Thyroid gland (tissue), 4 donors: ENCODE data around the gene MCM5. TPM values are rescaled to one million over a fixed set of nuclear protein-coding genes. Genes with fewer than 3 reads are reported as not detected.

Experiments
- DNase-seq, 2 donors: peaks; one replicate each; pipeline ENCODE4 v3.0.0-alpha.2; 2019
- H3K27ac ChIP-seq, 3 donors: fragments of 200-600 bp; sonication (generic); 1 replicate in 2 of 3; 2 replicates in 1 of 3; pipeline ENCODE4 v1.5.1; 2016 to 2019; ENCODE audit warnings: mild to moderate bottlenecking in 1 of 3, moderate library complexity in 1 of 3
- H3K27me3 ChIP-seq: fragments of 200-600 bp; sonication (generic); one replicate; pipeline ENCODE4 v1.5.1; 2019
- H3K36me3 ChIP-seq, 2 donors: fragments of 200-600 bp; sonication (generic); one replicate each; pipeline ENCODE4 v1.5.1; 2016 to 2019
- H3K4me1 ChIP-seq, 2 donors: fragments of 200-600 bp; sonication (generic); one replicate each; pipeline ENCODE4 v1.5.1; 2017 to 2019
- H3K4me3 ChIP-seq, 3 donors: fragments of 200-600 bp; sonication (generic); replicated peaks in 1 of 3; 1 replicate in 2 of 3; 2 replicates in 1 of 3; pipeline ENCODE4 v1.5.1; 2016; ENCODE audit warnings: mild to moderate bottlenecking in 1 of 3
- H3K9me3 ChIP-seq: fragments of 200-600 bp; sonication (generic); one replicate; pipeline ENCODE4 v1.5.1; 2017
- POLR2A ChIP-seq, 2 donors: fragments of 450-650 bp; IDR thresholded peaks; one replicate each; pipeline ENCODE4 v1.6.1; 2017; ENCODE audit warnings: antibody characterized with exemption in 2 of 2, mild to moderate bottlenecking in 2 of 2, moderate library complexity in 1 of 2
- WGBS, 2 donors: methylation state at CpG; one replicate each; pipeline ENCODE4 v1.1.5; 2017; 5-methylcytosine and 5-hydroxymethylcytosine counted together
- intact Hi-C: fragments of 100-400 bp; cut with DNase I; formaldehyde crosslinking; loops from one replicate; pipeline ENCODE4 v1.15.1; 2023
- total RNA-seq, 4 donors: library from RNA; depleted of rRNA; stranded (reverse); fragments of >200 nt; gene quantifications; one replicate each; pipeline ENCODE4 v1.2.3, GENCODE V29; 2016
- TF ChIP-seq, protein P1 (sequence below), 6 experiments: fragments of 200-600 bp in 3 of 6; fragments of 450-650 bp in 3 of 6; sonication (generic) in 3 of 6; IDR thresholded peaks; one replicate each; pipeline ENCODE4 v1.5.1; 2016 to 2019; ENCODE audit warnings: antibody characterized with exemption in 6 of 6, mild to moderate bottlenecking in 2 of 6, inconsistent platforms in 1 of 6, moderate library complexity in 1 of 6

Gene MCM5
- total RNA-seq, 4 donors from 2014 or later = 16.7 to 34.7 (median 25.1) TPM

DNA sequence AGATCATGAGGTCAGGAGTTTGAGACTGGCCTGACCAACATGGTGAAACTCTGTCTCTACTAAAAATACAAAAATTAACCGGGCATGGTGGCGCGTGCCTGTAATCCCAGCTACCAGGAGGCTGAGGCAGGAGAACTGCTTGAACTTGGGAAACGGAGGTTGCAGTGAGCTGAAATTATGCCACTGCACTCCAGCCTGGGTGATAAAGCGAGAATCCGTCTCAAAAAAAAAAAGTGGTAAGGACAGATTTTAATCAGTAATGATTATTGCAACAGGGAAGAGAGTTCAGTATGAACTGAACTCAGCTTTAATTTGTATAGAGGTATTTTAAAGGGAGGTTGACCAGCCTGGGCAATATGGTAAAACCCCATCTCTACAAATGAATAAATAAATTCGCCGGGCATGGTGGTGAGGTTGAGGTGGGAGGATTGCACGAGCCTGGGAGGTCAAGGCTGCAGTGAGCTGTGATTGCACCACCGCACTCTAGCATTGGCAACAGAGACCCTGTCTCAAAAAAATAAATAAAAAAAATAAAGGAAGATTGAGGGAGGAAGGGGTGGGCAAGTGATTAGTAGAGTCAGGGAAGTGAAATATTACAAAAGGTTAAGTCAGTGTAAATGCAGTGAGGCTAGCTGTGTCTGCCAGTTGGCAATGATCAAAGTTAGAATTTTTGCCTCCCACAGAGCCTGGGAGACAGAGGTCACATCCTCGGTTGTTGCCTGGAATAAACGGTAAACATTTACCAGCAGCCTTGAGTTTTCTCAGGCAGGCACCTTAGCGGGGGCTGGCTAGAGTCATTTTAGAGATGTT, 2.6 kb upstream of the MCM5 start:
- Histone ChIP-seq H3K4me1 (peaks cover 20 to 41% of the 10 kb centered on the region in 2 donors), H3K4me3 (no peak overlapping the region), H3K27ac (peak overlapping the region in 1 of 3 donors; percentile 27), H3K27me3 (no peaks in the 10 kb centered on the region), H3K36me3 (no peaks in the 10 kb centered on the region), H3K9me3 (no peaks in the 10 kb centered on the region)
- TF ChIP-seq, protein P1, sequence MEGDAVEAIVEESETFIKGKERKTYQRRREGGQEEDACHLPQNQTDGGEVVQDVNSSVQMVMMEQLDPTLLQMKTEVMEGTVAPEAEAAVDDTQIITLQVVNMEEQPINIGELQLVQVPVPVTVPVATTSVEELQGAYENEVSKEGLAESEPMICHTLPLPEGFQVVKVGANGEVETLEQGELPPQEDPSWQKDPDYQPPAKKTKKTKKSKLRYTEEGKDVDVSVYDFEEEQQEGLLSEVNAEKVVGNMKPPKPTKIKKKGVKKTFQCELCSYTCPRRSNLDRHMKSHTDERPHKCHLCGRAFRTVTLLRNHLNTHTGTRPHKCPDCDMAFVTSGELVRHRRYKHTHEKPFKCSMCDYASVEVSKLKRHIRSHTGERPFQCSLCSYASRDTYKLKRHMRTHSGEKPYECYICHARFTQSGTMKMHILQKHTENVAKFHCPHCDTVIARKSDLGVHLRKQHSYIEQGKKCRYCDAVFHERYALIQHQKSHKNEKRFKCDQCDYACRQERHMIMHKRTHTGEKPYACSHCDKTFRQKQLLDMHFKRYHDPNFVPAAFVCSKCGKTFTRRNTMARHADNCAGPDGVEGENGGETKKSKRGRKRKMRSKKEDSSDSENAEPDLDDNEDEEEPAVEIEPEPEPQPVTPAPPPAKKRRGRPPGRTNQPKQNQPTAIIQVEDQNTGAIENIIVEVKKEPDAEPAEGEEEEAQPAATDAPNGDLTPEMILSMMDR (IDR thresholded peaks at IDR 0.05) = no peak
- no peak for TF ChIP-seq POLR2A (IDR thresholded peaks at IDR 0.05)
- intact Hi-C loops = no loop called here
- no peak for DNase-seq
- WGBS, 2 donors = 81 to 87% methylated on average over 13 of the region's 13 CpGs

DNA sequence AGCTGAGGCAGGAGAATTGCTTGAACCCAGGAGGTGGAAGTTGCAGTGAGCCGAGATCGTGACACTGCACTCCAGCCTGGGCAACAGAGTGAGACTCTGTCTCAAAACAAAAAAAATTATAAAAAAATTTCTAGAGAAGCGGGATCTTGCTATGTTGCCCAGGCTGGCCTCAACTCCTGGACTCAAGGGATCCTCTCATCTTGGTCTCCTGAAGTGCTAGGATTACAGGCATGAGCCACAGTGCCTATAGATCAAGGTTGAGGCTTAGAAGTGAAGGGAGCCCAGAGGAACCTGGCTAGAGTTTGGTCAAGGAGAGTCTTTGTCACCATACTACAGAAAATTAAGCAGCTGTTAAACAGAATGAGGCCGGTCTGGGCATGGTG, 1.4 kb upstream of the MCM5 start:
- H3K27ac ChIP-seq = no peak overlapping the region
- TF ChIP-seq, protein P1 (IDR thresholded peaks at IDR 0.05) = no peak
- no peak for TF ChIP-seq POLR2A (IDR thresholded peaks at IDR 0.05)
- H3K27me3 ChIP-seq = no peaks in the 10 kb centered on the region
- intact Hi-C loops = no loop called here
- H3K9me3 ChIP-seq = no peaks in the 10 kb centered on the region
- peaks cover 0 to 3% of the 10 kb centered on the region in 2 donors for H3K36me3 ChIP-seq
- DNase-seq = no peak
- no peak overlapping the region for H3K4me3 ChIP-seq
- WGBS, 2 donors = 97% methylated on average over 4 of the region's 4 CpGs
- H3K4me1 ChIP-seq = peaks cover 18 to 28% of the 10 kb centered on the region in 2 donors

DNA sequence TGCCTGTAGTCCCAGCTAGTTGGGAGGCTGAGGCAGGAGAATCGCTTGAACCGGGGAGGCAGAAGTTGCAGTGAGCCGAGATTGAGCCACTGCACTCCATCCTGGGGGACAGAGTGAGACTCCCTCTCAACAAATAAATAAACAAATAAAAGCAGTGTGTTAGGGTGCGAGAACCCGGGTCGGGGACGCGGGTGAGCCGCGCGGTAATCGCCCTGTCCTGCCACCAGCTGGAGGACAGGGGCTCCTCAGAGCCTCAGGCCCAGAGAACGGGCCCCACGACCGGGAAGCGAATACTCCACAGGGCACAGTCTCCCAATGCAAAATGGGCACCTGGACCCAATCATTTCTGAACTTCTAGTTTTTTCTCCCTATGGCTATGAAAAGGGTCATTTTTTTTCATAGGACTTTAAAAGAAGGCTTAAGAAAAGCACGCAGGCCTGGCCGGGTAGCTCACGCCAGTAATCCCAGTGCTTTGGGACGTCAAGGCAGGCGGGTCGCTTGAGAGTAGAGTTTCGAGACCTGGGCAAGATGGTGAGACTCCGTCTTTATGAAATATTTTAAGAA, 744 bp upstream of the MCM5 start:
- intact Hi-C loops = no loop called here
- peak overlapping the region in 2 of 3 donors; percentile 15 to 91 for H3K4me3 ChIP-seq

DNA sequence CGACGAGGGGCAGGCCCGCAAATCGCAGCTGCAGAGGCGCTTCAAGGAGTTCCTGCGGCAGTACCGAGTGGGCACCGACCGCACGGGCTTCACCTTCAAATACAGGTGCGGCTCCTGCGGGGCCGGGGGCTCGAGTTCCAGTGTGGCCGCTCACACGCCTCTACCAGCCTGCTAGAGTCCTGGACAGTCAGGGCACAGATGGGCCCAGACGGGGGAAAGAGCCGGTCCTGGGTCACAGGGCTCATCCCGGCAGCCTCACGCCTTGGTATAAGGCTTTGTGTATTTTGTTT, 506 bp downstream of the MCM5 start:
- Histone ChIP-seq H3K4me1 (peaks cover 10 to 19% of the 10 kb centered on the region in 2 donors), H3K4me3 (peak overlapping the region; percentile 14 to 91 (median 32)), H3K36me3 (peaks cover 0 to 3% of the 10 kb centered on the region in 2 donors), H3K27me3 (no peaks in the 10 kb centered on the region), H3K27ac (no peak overlapping the region), H3K9me3 (no peaks in the 10 kb centered on the region)
- 1 to 2% methylated on average over 12 to 18 of the region's 20 CpGs for WGBS, 2 donors
- TF ChIP-seq POLR2A (IDR thresholded peaks at IDR 0.05) = no peak
- TF ChIP-seq, protein P1 (IDR thresholded peaks at IDR 0.05) = no peak
- intact Hi-C loops = no loop called here
- no peak for DNase-seq

More for the DNA sequence above, 744 bp upstream of the MCM5 start:
- H3K27ac ChIP-seq = peak overlapping the region in 2 of 3 donors; percentile 5 to 62
- peaks cover 0 to 3% of the 10 kb centered on the region in 2 donors for H3K36me3 ChIP-seq
- TF ChIP-seq, protein P1 (IDR thresholded peaks at IDR 0.05) = no peak
- no peak for TF ChIP-seq POLR2A (IDR thresholded peaks at IDR 0.05)
- DNase-seq = no peak
- WGBS, 2 donors = 82 to 83% methylated on average over 24 of the region's 24 CpGs
- H3K4me1 ChIP-seq = peaks cover 14 to 23% of the 10 kb centered on the region in 2 donors
- H3K9me3 ChIP-seq = no peaks in the 10 kb centered on the region
- H3K27me3 ChIP-seq = no peaks in the 10 kb centered on the region

DNA sequence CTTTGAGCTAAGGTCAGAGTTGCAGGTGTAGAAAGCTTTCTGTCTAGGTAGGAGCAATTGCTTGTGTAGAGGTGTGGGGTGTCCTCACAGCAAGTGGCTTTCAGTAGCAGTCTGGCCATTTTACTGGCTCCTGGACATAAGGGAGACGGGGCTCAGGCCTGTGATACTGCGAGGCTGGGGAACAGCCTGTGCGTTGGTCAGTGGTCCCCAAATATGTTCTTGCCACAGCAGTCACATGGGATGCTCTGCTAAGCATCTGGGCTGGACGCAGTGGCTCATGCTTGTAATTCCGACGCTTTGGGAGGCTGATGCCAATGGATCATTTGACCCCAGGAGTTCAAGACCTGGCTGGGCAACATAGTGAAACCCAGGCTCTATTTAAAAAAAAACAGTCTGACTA, 1.9 kb downstream of the MCM5 start:
- WGBS, 2 donors = 83 to 93% methylated on average over 5 to 6 of the region's 6 CpGs
- intact Hi-C loops = no loop called here
- no peak overlapping the region for H3K27ac ChIP-seq

More for the DNA sequence above, 1.9 kb downstream of the MCM5 start:
- no peak for DNase-seq
- Histone ChIP-seq H3K9me3 (no peaks in the 10 kb centered on the region), H3K4me3 (no peak overlapping the region), H3K36me3 (peaks cover 7% of the 10 kb centered on the region in 2 donors), H3K27me3 (no peaks in the 10 kb centered on the region), H3K4me1 (peaks cover 10 to 19% of the 10 kb centered on the region in 2 donors)
- TF ChIP-seq, protein P1 (IDR thresholded peaks at IDR 0.05) = no peak
- no peak for TF ChIP-seq POLR2A (IDR thresholded peaks at IDR 0.05)
